ENCODE measurements around the gene ATP6V1G1. TPM values are rescaled to one million over a fixed set of nuclear protein-coding genes. Genes with fewer than 3 reads are reported as not detected.
"Not testable (repeated sequence)": the region's sequence is repeated elsewhere in the genome, so short reads cannot be mapped to it uniquely, and the experiment has no call there.

The ATP6V1G1 gene
- total RNA-seq, 1 donor from 2014 or later, result 56.9 TPM

DNA sequence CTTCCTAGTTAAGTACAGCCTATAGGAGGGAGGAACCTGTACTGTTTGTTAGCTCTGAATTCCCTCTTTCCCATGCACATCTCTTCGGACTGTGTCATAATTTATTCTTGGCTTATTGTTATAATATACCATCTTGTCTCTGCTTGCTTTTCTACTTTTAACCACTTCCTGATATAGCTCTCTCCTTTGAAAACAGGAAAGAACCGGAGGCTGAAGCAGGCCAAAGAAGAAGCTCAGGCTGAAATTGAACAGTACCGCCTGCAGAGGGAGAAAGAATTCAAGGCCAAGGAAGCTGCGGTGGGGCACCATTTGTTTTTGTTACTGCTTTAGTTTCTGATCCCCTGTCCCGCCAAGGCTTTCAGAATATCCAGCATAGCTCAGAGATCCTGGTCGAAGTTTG is 4.8 kb downstream of the ATP6V1G1 start:
- peak overlapping the region; percentile 76 for H3K27ac ChIP-seq (ENCODE audit: low read depth, low read length)
- no peaks in the 10 kb centered on the region for H3K9me3 ChIP-seq (ENCODE audit: control insufficient read depth in 3 of 3, low read length in 3 of 3)
- no peak overlapping the region for H3K4me3 ChIP-seq (ENCODE audit: low read length in 3 of 3)
- H3K4me1 ChIP-seq (ENCODE audit: control insufficient read depth in 3 of 3, insufficient read depth in 3 of 3, low read length in 3 of 3), result peaks cover 34 to 46% (median 39%) of the 10 kb centered on the region in 3 donors
- peak overlapping the region; percentile 34 to 61 (median 57) for H3K9ac ChIP-seq (ENCODE audit: low read depth in 1 of 3, low read length in 3 of 3)
- peaks cover 25 to 32% (median 27%) of the 10 kb centered on the region in 3 donors for H3K36me3 ChIP-seq (ENCODE audit: control insufficient read depth in 3 of 3, insufficient read depth in 3 of 3, low read length in 3 of 3)
- no peaks in the 10 kb centered on the region for H3K27me3 ChIP-seq (ENCODE audit: control insufficient read depth in 3 of 3, insufficient read depth in 3 of 3, low read length in 3 of 3)

DNA sequence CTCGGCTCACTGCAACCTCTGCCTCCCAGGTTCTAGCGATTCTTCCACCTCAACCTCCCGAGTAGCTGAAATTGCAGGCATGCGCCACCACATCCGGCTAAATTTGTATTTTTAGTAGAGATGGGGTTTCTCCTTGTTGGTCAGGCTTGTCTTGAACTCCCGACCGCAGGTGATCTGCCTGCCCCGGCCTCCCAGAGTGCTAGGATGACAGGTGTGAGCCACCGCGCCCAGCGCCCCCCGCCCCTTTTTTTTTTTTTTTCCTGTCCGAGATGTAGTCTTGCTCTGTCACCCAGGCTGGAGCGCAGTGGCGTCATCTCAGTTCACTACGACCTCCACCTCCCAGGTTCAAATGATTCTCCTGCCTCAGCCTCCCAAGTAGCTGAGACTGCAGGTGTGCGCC is 6.6 kb downstream of the ATP6V1G1 start:
- peaks cover 30 to 43% (median 39%) of the 10 kb centered on the region in 3 donors for H3K36me3 ChIP-seq (ENCODE audit: control insufficient read depth in 3 of 3, insufficient read depth in 3 of 3, low read length in 3 of 3)
- no peak overlapping the region for H3K9ac ChIP-seq (ENCODE audit: low read depth in 1 of 3, low read length in 3 of 3)
- peaks cover 29 to 33% (median 33%) of the 10 kb centered on the region in 3 donors for H3K4me1 ChIP-seq (ENCODE audit: control insufficient read depth in 3 of 3, insufficient read depth in 3 of 3, low read length in 3 of 3)
- H3K27me3 ChIP-seq (ENCODE audit: control insufficient read depth in 3 of 3, insufficient read depth in 3 of 3, low read length in 3 of 3), result no peaks in the 10 kb centered on the region
- H3K4me3 ChIP-seq (ENCODE audit: low read length in 3 of 3), result no peak overlapping the region
- no peak overlapping the region for H3K27ac ChIP-seq (ENCODE audit: low read depth, low read length)
- H3K9me3 ChIP-seq (ENCODE audit: control insufficient read depth in 3 of 3, low read length in 3 of 3), result no peaks in the 10 kb centered on the region

DNA sequence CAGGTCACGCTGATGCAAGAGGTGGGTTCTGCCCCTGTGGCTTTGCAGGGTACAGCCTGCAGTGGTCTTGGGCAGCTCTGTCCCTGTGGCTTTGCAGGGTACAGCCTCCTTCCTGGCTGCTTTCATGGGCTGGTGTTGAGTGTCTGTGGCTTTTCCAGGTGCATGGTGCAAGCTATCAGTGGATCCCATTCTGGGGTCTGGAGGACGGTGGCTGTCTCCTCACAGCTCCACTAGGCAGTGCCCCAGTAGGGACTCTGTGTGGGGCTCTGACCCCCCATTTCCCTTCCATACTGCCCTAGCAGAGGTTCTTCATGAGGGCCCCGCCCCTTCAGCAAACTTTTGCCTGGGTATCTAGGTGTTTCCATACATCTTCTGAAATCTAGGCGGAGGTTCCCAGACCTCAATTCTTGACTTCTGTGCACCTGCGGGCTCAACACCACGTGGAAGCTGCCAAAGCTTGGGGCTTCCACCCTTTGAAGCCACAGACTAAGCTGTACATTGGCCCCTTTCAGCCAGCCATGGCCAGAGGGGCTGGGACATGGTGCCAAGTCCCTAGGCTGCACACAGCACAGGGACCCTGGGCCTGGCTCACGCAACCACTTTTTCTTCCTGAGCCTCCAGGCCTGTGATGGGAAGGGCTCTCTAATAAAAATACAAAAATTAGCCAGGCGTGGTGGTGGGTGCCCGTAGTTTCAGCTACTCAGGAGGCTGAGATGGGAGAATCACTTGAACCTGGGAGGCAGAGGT is 13.1 kb downstream of the ATP6V1G1 start:
- H3K27me3 ChIP-seq (ENCODE audit: control insufficient read depth in 3 of 3, insufficient read depth in 3 of 3, low read length in 3 of 3); H3K4me3 ChIP-seq (ENCODE audit: low read length in 3 of 3); H3K4me1 ChIP-seq (ENCODE audit: control insufficient read depth in 3 of 3, insufficient read depth in 3 of 3, low read length in 3 of 3); H3K9me3 ChIP-seq (ENCODE audit: control insufficient read depth in 3 of 3, low read length in 3 of 3); H3K9ac ChIP-seq (ENCODE audit: low read depth in 1 of 3, low read length in 3 of 3); H3K27ac ChIP-seq (ENCODE audit: low read depth, low read length): not testable (repeated sequence)
- peaks cover 17 to 28% (median 21%) of the 10 kb centered on the region in 3 donors for H3K36me3 ChIP-seq (ENCODE audit: control insufficient read depth in 3 of 3, insufficient read depth in 3 of 3, low read length in 3 of 3)

DNA sequence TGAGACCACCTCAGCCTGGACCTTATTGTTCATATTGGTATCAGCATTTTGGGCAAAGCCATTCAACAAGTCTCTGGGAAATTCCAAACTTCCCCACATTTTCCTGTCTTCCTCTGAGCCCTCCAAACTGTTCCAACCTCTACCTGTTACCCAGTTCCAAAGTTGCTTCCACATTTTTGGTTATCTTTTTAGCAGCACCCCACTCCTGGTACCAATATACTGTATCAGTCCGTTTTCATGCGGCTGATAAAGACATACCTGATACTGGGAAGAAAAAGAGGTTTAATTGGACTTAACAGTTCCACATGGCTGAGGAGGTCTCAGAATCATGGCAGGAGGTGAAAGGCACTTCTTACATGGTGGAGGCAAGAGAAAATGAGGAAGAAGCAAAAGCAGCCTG is 14.2 kb downstream of the ATP6V1G1 start:
- not testable (repeated sequence) for H3K4me3 ChIP-seq (ENCODE audit: low read length in 3 of 3); H3K9me3 ChIP-seq (ENCODE audit: control insufficient read depth in 3 of 3, low read length in 3 of 3); H3K27ac ChIP-seq (ENCODE audit: low read depth, low read length); H3K4me1 ChIP-seq (ENCODE audit: control insufficient read depth in 3 of 3, insufficient read depth in 3 of 3, low read length in 3 of 3); H3K9ac ChIP-seq (ENCODE audit: low read depth in 1 of 3, low read length in 3 of 3); H3K27me3 ChIP-seq (ENCODE audit: control insufficient read depth in 3 of 3, insufficient read depth in 3 of 3, low read length in 3 of 3)
- H3K36me3 ChIP-seq (ENCODE audit: control insufficient read depth in 3 of 3, insufficient read depth in 3 of 3, low read length in 3 of 3), result peaks cover 14 to 20% (median 16%) of the 10 kb centered on the region in 3 donors

DNA sequence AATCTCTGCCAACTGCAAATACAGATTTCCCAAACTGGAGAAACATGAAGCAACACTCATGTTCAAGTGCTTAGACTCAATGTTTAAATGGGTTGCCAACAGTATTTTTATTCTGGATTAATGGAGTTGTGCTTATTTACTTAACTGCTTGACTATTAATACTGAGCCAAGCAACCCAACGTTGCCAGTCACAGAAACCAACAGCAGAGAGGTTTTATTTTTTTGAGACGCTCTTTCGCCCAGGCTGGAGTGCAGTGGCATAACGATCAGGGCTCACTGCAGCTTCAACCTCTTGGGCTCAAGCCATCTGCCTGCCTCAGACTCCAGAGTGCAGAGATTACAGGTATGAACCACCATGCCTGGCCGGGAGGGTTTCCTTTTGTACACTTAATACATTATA is 15.1 kb downstream of the ATP6V1G1 start:
- no peak overlapping the region for H3K9ac ChIP-seq (ENCODE audit: low read depth in 1 of 3, low read length in 3 of 3)
- no peaks in the 10 kb centered on the region for H3K9me3 ChIP-seq (ENCODE audit: control insufficient read depth in 3 of 3, low read length in 3 of 3)
- H3K27ac ChIP-seq (ENCODE audit: low read depth, low read length), result no peak overlapping the region
- peaks cover 8 to 14% (median 11%) of the 10 kb centered on the region in 3 donors for H3K36me3 ChIP-seq (ENCODE audit: control insufficient read depth in 3 of 3, insufficient read depth in 3 of 3, low read length in 3 of 3)
- peaks cover 0 to 2% (median 0%) of the 10 kb centered on the region in 3 donors for H3K4me1 ChIP-seq (ENCODE audit: control insufficient read depth in 3 of 3, insufficient read depth in 3 of 3, low read length in 3 of 3)
- no peak overlapping the region for H3K4me3 ChIP-seq (ENCODE audit: low read length in 3 of 3)
- no peaks in the 10 kb centered on the region for H3K27me3 ChIP-seq (ENCODE audit: control insufficient read depth in 3 of 3, insufficient read depth in 3 of 3, low read length in 3 of 3)

DNA sequence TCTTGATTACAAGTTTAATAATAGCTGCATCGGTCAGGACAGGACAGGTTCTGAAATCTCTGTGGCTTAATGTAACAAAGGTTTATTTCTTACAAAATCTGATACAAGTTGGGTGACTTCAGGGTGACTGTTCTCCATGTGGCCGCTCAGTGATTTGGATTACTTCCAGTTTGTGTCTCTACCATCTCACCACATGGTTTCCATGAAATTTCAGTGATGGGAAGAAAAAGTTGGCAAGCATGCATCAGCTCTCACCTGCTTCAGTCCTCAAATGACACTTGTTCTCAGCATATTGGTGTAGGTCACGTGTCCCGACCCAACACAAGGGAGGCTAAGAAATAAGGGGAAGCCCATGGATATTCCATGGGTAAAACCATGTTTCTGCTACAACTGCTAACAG is 15.7 kb downstream of the ATP6V1G1 start:
- Histone ChIP-seq H3K27me3 (ENCODE audit: control insufficient read depth in 3 of 3, insufficient read depth in 3 of 3, low read length in 3 of 3) (no peaks in the 10 kb centered on the region), H3K9me3 (ENCODE audit: control insufficient read depth in 3 of 3, low read length in 3 of 3) (no peaks in the 10 kb centered on the region), H3K27ac (ENCODE audit: low read depth, low read length) (no peak overlapping the region), H3K4me3 (ENCODE audit: low read length in 3 of 3) (no peak overlapping the region), H3K9ac (ENCODE audit: low read depth in 1 of 3, low read length in 3 of 3) (no peak overlapping the region), H3K4me1 (ENCODE audit: control insufficient read depth in 3 of 3, insufficient read depth in 3 of 3, low read length in 3 of 3) (peaks cover 0 to 2% (median 0%) of the 10 kb centered on the region in 3 donors), H3K36me3 (ENCODE audit: control insufficient read depth in 3 of 3, insufficient read depth in 3 of 3, low read length in 3 of 3) (peaks cover 7 to 10% (median 8%) of the 10 kb centered on the region in 3 donors)

DNA sequence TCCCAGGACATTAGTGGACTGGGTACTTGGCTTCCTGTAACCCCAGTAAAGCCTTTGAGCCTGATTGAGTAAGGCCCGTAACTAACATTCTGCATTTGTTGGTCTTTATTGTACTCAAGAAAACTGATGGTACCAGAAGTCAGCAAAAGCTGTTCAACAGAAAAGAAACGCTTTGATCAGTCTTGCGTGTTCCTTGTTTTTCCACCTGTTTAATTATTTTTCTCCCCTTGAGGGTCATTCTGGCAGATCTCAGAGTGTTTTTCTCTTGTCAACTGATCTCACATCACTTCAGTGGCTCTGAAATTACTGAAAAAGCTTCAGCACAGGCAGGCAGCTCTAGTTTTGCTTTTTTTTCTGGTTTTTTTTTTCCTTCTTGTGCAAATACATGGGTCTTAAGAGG is 17.4 kb downstream of the ATP6V1G1 start:
- Histone ChIP-seq H3K27me3 (ENCODE audit: control insufficient read depth in 3 of 3, insufficient read depth in 3 of 3, low read length in 3 of 3) (no peaks in the 10 kb centered on the region), H3K9me3 (ENCODE audit: control insufficient read depth in 3 of 3, low read length in 3 of 3) (no peaks in the 10 kb centered on the region), H3K4me1 (ENCODE audit: control insufficient read depth in 3 of 3, insufficient read depth in 3 of 3, low read length in 3 of 3) (no peaks in the 10 kb centered on the region), H3K4me3 (ENCODE audit: low read length in 3 of 3) (no peak overlapping the region), H3K9ac (ENCODE audit: low read depth in 1 of 3, low read length in 3 of 3) (no peak overlapping the region), H3K36me3 (ENCODE audit: control insufficient read depth in 3 of 3, insufficient read depth in 3 of 3, low read length in 3 of 3) (peaks cover 0 to 3% (median 0%) of the 10 kb centered on the region in 3 donors), H3K27ac (ENCODE audit: low read depth, low read length) (no peak overlapping the region)

DNA sequence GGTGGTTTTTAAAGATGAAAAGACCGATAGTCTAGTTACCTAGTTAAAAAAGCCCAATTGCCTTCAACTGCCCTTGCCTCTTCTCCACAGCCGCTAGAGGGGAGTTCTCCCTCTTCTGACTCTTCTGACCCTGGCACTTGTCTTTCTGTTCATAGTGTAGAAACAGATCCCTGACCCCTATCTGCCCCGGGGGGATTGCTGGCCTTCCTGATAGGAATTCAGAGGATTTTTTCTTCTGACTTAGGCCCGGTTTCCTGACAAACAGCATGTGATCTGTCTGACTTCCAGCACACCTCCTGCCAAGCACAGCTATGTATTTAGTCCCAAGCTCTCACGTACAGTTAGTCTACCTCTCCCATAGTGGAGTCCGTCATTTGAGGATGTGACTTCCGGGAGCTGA is 18.5 kb downstream of the ATP6V1G1 start:
- no peaks in the 10 kb centered on the region for H3K27me3 ChIP-seq (ENCODE audit: control insufficient read depth in 3 of 3, insufficient read depth in 3 of 3, low read length in 3 of 3)
- no peak overlapping the region for H3K4me3 ChIP-seq (ENCODE audit: low read length in 3 of 3)
- no peak overlapping the region for H3K9ac ChIP-seq (ENCODE audit: low read depth in 1 of 3, low read length in 3 of 3)
- peaks cover 3 to 7% (median 5%) of the 10 kb centered on the region in 3 donors for H3K4me1 ChIP-seq (ENCODE audit: control insufficient read depth in 3 of 3, insufficient read depth in 3 of 3, low read length in 3 of 3)
- no peaks in the 10 kb centered on the region for H3K36me3 ChIP-seq (ENCODE audit: control insufficient read depth in 3 of 3, insufficient read depth in 3 of 3, low read length in 3 of 3)
- H3K9me3 ChIP-seq (ENCODE audit: control insufficient read depth in 3 of 3, low read length in 3 of 3), result no peaks in the 10 kb centered on the region
- no peak overlapping the region for H3K27ac ChIP-seq (ENCODE audit: low read depth, low read length)

DNA sequence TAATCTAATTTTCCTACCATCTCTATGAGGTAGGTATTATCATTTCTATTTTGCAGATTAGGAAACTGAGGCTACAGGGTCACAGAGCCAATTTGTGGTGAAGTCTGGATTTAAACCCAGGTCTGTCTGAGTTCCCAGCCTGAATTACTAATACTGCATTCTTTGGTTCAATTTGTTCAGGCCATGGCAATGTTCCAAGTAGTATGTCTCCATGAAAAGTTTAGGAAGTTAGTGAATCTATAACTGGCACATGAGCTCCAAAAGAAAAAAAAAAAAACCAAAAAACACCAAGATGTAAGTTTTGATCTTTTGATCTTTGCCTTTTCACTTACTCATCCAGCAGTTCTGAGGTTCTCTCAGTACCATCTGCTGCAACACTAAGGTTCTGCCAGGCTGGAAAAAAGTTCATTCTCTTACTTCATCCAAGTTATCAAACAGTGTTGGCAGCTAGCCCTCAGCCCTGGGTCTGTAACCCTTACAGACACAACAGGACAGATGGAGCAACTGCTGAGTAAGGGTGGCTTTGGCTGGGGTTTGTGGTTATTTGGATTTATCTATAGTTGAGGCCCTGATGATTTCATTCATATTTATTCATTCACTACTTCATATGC is 19.1 kb downstream of the ATP6V1G1 start:
- Histone ChIP-seq H3K36me3 (ENCODE audit: control insufficient read depth in 3 of 3, insufficient read depth in 3 of 3, low read length in 3 of 3) (no peaks in the 10 kb centered on the region), H3K9me3 (ENCODE audit: control insufficient read depth in 3 of 3, low read length in 3 of 3) (no peaks in the 10 kb centered on the region), H3K9ac (ENCODE audit: low read depth in 1 of 3, low read length in 3 of 3) (no peak overlapping the region), H3K27me3 (ENCODE audit: control insufficient read depth in 3 of 3, insufficient read depth in 3 of 3, low read length in 3 of 3) (no peaks in the 10 kb centered on the region), H3K4me1 (ENCODE audit: control insufficient read depth in 3 of 3, insufficient read depth in 3 of 3, low read length in 3 of 3) (peaks cover 3 to 8% (median 5%) of the 10 kb centered on the region in 3 donors), H3K4me3 (ENCODE audit: low read length in 3 of 3) (no peak overlapping the region), H3K27ac (ENCODE audit: low read depth, low read length) (no peak overlapping the region)
